Osteocyte (in vitro differentiated cells): ENCODE measurements around the gene MEF2A. TPM values are rescaled to one million over a fixed set of nuclear protein-coding genes. Genes with fewer than 3 reads are reported as not detected.

ENCODE experiments used
- DNase-seq: peaks from one replicate; pipeline ENCODE4 v3.0.0; 2021; ENCODE audit warnings: mixed read lengths; ENCODE audit not compliant: unreplicated experiment; ENCODE audit errors: extremely low spot score
- H3K27ac Mint-ChIP-seq: one replicate; pipeline ENCODE4 v1.8.0; 2021; ENCODE audit warnings: mild to moderate bottlenecking, mixed read lengths; ENCODE audit not compliant: unreplicated experiment
- H3K27me3 Mint-ChIP-seq: one replicate; pipeline ENCODE4 v1.8.0; 2021; ENCODE audit warnings: mixed read lengths; ENCODE audit not compliant: unreplicated experiment
- H3K36me3 Mint-ChIP-seq: one replicate; pipeline ENCODE4 v1.8.0; 2021; ENCODE audit warnings: mixed read lengths; ENCODE audit not compliant: unreplicated experiment
- H3K4me1 Mint-ChIP-seq: one replicate; pipeline ENCODE4 v1.8.0; 2021; ENCODE audit warnings: mixed read lengths; ENCODE audit not compliant: unreplicated experiment
- H3K4me3 Mint-ChIP-seq: one replicate; pipeline ENCODE4 v1.8.0; 2021; ENCODE audit warnings: mild to moderate bottlenecking, moderate library complexity, mixed read lengths; ENCODE audit not compliant: unreplicated experiment
- H3K9me3 Mint-ChIP-seq: one replicate; pipeline ENCODE4 v1.8.0; 2021; ENCODE audit warnings: mixed read lengths; ENCODE audit not compliant: unreplicated experiment
- total RNA-seq: library from RNA; stranded (reverse); gene quantifications from 2 replicates; pipeline ENCODE4 v1.2.1, GENCODE V29; 2021
- TF ChIP-seq, protein P1 (sequence below): fragments of 200-600 bp; sonication (generic); IDR thresholded peaks from 2 replicates; pipeline ENCODE4 v1.5.0; 2021; ENCODE audit warnings: antibody characterized with exemption, mild to moderate bottlenecking, moderate library complexity

Gene MEF2A
- total RNA-seq, 1 donor from 2014 or later: 97.8 TPM

DNA sequence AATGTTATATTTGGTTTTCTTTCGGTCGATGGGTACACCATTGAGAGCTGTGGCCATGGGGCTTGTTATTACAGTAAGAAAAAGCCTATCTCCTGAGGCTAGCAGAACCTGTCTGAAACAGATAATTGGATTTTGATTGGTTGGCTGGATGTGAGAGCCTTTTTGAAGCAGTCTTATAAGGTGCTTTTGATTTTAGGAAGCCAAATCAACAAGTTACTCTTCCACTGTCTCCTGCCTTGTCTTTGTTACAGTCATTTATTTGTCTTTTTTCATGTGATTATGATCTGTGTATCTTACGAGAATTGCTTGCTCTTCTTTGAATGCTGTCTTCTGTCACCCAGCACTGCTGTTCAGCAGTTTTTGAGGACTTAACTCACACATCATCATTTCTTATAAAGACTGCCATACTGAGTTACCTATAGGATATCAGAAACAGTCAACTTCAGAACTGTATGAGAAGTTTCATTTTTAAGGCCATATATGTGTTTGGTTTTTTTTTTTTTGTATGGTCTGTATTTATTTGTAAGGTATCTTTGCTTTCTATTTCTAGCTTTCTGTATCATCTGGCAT lies 51.1 kb downstream of the MEF2A start:
- Mint-ChIP-seq H3K27me3 (no peaks in the 10 kb centered on the region), H3K9me3 (no peaks in the 10 kb centered on the region), H3K4me1 (peaks cover 51% of the 10 kb centered on the region), H3K27ac (peak overlapping the region; percentile 8), H3K36me3 (peaks cover 14% of the 10 kb centered on the region), H3K4me3 (no peak overlapping the region)
- TF ChIP-seq, protein P1, sequence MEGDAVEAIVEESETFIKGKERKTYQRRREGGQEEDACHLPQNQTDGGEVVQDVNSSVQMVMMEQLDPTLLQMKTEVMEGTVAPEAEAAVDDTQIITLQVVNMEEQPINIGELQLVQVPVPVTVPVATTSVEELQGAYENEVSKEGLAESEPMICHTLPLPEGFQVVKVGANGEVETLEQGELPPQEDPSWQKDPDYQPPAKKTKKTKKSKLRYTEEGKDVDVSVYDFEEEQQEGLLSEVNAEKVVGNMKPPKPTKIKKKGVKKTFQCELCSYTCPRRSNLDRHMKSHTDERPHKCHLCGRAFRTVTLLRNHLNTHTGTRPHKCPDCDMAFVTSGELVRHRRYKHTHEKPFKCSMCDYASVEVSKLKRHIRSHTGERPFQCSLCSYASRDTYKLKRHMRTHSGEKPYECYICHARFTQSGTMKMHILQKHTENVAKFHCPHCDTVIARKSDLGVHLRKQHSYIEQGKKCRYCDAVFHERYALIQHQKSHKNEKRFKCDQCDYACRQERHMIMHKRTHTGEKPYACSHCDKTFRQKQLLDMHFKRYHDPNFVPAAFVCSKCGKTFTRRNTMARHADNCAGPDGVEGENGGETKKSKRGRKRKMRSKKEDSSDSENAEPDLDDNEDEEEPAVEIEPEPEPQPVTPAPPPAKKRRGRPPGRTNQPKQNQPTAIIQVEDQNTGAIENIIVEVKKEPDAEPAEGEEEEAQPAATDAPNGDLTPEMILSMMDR: no peak
- no peak for DNase-seq

DNA sequence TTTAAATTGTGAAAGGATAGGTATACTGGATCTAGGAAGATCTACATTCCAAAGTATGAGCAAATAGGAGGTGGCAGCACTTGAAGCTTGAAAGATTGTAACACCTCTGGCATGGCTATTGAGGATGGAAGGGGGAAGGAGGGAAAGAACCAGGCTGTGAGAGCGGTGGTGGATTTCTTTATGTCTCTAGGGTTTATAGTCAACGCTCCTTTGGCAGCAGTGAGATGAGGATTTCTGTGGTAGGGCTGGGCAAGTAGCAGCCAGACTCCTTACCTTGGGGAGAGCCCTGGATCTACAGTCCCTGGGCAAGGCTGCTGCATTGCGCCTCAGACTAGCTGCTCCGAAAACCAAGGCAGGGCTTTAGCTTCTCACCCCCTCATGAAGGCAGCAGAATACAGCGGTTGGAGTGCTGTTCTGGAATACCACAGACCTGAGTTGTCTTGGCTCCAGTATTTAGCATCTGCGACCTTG lies 53.2 kb downstream of the MEF2A start:
- no peaks in the 10 kb centered on the region for H3K27me3 Mint-ChIP-seq
- no peaks in the 10 kb centered on the region for H3K9me3 Mint-ChIP-seq
- TF ChIP-seq, protein P1: no peak
- DNase-seq: no peak
- peaks cover 6% of the 10 kb centered on the region for H3K36me3 Mint-ChIP-seq
- H3K4me3 Mint-ChIP-seq: no peak overlapping the region
- peaks cover 55% of the 10 kb centered on the region for H3K4me1 Mint-ChIP-seq
- no peak overlapping the region for H3K27ac Mint-ChIP-seq

DNA sequence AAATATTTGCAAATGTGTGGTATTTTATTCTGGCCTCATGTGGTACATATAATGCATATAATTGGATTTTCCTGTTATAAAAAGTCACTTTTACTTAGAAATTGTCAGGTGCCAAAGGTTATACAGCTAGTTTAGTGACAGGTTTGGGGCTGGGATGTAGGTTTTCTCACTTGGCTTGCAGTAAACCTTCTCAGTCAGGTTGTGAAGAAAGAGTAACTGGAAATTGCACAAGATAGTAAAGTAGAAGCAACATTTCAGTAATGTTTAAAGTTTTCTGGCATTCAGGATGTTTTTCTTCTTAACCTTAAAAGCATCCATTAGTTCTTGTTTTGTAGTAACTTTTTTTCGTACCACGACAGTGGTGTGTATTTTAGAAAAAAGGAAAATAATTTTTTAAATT lies 53.9 kb downstream of the MEF2A start:
- H3K27ac Mint-ChIP-seq: no peak overlapping the region
- TF ChIP-seq, protein P1: no peak
- peaks cover 48% of the 10 kb centered on the region for H3K4me1 Mint-ChIP-seq
- no peaks in the 10 kb centered on the region for H3K27me3 Mint-ChIP-seq
- peaks cover 14% of the 10 kb centered on the region for H3K36me3 Mint-ChIP-seq
- DNase-seq: no peak
- peaks cover under 1% of the 10 kb centered on the region for H3K9me3 Mint-ChIP-seq
- no peak overlapping the region for H3K4me3 Mint-ChIP-seq

DNA sequence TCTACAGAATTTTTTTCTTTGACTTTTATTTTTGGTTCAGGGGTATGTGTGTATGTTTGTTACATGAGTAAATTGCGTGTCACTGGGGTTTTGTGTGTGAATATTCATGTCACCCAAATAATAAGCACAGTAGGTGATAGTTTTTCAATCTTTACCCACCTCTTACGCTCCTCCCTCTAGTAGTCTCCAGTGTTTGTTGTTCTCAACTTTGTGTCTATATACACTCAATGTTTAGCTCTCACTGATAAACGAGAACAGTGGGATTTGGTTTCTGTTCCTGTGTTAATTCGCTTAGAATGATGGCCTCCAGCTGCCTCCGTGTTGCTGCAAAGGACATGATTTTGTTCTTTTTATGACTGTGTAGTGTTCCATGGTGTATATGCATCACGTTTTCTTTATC lies 54.4 kb downstream of the MEF2A start:
- H3K27me3 Mint-ChIP-seq: no peaks in the 10 kb centered on the region
- peaks cover 17% of the 10 kb centered on the region for H3K36me3 Mint-ChIP-seq
- peaks cover 47% of the 10 kb centered on the region for H3K4me1 Mint-ChIP-seq
- peaks cover 5% of the 10 kb centered on the region for H3K9me3 Mint-ChIP-seq
- TF ChIP-seq, protein P1: no peak
- no peak overlapping the region for H3K4me3 Mint-ChIP-seq
- H3K27ac Mint-ChIP-seq: no peak overlapping the region
- no peak for DNase-seq

DNA sequence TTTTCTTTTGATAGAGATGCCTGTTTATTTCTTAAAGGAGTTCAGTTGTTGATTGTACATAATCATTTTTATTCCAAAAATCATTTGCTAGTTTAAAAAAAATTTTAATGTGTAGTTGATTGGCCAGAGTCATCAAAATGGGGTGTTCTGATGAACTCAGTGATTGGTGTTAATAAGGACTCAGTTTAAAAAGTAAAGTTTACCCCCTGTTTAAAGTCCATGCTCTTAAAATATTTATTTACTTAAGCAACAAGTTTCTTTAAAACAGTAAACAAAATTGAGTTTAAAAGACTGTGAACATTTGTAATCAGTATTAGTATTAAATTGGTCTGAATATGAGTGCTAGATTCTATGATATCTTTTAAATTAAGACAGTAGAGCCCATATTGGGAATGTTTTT lies 56.0 kb downstream of the MEF2A start:
- H3K27ac Mint-ChIP-seq: peak overlapping the region; percentile 28
- DNase-seq: no peak
- H3K4me1 Mint-ChIP-seq: peaks cover 47% of the 10 kb centered on the region
- H3K27me3 Mint-ChIP-seq: no peaks in the 10 kb centered on the region
- peaks cover 32% of the 10 kb centered on the region for H3K36me3 Mint-ChIP-seq
- TF ChIP-seq, protein P1: no peak
- H3K4me3 Mint-ChIP-seq: no peak overlapping the region
- H3K9me3 Mint-ChIP-seq: peaks cover 21% of the 10 kb centered on the region
